Sigmoid colon (tissue), 7 donors: ENCODE measurements around the gene NME3. TPM values are rescaled to one million over a fixed set of nuclear protein-coding genes. Genes with fewer than 3 reads are reported as not detected.

Source experiments
- DNase-seq: peaks from one replicate; pipeline ENCODE4 v3.0.0-alpha.2; 2019
- H3K27ac ChIP-seq, 4 donors: fragments of 200-600 bp; sonication (generic); one replicate each; pipeline ENCODE4 v1.5.1; 2016 to 2019; ENCODE audit warnings: mild to moderate bottlenecking in 1 of 4
- H3K27me3 ChIP-seq, 3 donors: fragments of 200-600 bp; sonication (generic); one replicate each; pipeline ENCODE4 v1.5.1; 2019; ENCODE audit warnings: mild to moderate bottlenecking in 1 of 3
- H3K36me3 ChIP-seq, 4 donors: fragments of 200-600 bp; sonication (generic); one replicate each; pipeline ENCODE4 v1.5.1; 2016 to 2019
- H3K4me1 ChIP-seq, 4 donors: fragments of 200-600 bp; sonication (generic); one replicate each; pipeline ENCODE4 v1.5.1; 2017 to 2019
- H3K4me3 ChIP-seq, 4 donors: fragments of 200-600 bp; sonication (generic); one replicate each; pipeline ENCODE4 v1.5.1; 2017 to 2019; ENCODE audit warnings: mild to moderate bottlenecking in 2 of 4, moderate library complexity in 1 of 4
- H3K9me3 ChIP-seq, 4 donors: fragments of 200-600 bp in 3 of 4; sonication (generic) in 3 of 4; one replicate each; pipeline versions ENCODE4 v1.5.1 to v1.6.1; 2013 to 2019
- CTCF ChIP-seq, 4 experiments: fragments of 450-650 bp in 3 of 4; fragments of 200-600 bp in 1 of 4; IDR thresholded peaks; one replicate each; pipeline ENCODE4 v1.5.1; 2016 to 2019; ENCODE audit warnings: antibody characterized with exemption in 4 of 4, mild to moderate bottlenecking in 3 of 4, moderate library complexity in 2 of 4
- EP300 ChIP-seq, 4 donors: sonication (generic); formaldehyde crosslinking; IDR thresholded peaks; one replicate each; pipeline ENCODE4 v1.6.1; 2017; ENCODE audit warnings: antibody characterized with exemption in 4 of 4
- POLR2A ChIP-seq, 2 donors: fragments of 450-650 bp; IDR thresholded peaks; one replicate each; pipeline ENCODE4 v1.6.1; 2016; ENCODE audit warnings: antibody characterized with exemption in 2 of 2, mild to moderate bottlenecking in 2 of 2, moderate library complexity in 2 of 2
- POLR2AphosphoS5 ChIP-seq, 4 donors: sonication (generic); formaldehyde crosslinking; IDR thresholded peaks; one replicate each; pipeline ENCODE4 v1.6.1; 2017; ENCODE audit warnings: antibody characterized with exemption in 4 of 4
- WGBS, 2 donors: extraction: QIAGEN DNeasy Blood & Tissue Kit; methylation state at CpG; one replicate each; pipeline ENCODE4 v1.1.7; 2013; 5-methylcytosine and 5-hydroxymethylcytosine counted together
- intact Hi-C: fragments of 100-400 bp; cut with DNase I; formaldehyde crosslinking; loops from one replicate; pipeline ENCODE4 v1.15.1; 2023
- polyA plus RNA-seq, 3 donors: library from polyadenylated mRNA; stranded (reverse); fragments of 200-250 nt; gene quantifications; one replicate each; pipeline ENCODE4 v1.2.3, GENCODE V29; 2013
- total RNA-seq, 4 donors: library from RNA; depleted of rRNA; stranded (reverse); fragments of >200 nt; gene quantifications; one replicate each; pipeline ENCODE4 v1.1.0, GENCODE V29; 2016
- donor health status: healthy with polysubstance abuse.
- donor health status: Bipolar disorder and iron deficiency.
- donor health status: healthy.

Gene NME3
- total and polyA plus RNA-seq, 7 donors = 32.4 to 152 (median 87.8) TPM

GRCh38 chr16:1752853-1753252 is 18.5 kb downstream of the NME3 start:
- 96 to 97% methylated on average over 14 of the region's 14 CpGs for WGBS, 2 donors
- Histone ChIP-seq H3K4me1 (no peaks in the 10 kb centered on the region), H3K27me3 (no peaks in the 10 kb centered on the region), H3K4me3 (no peak overlapping the region), H3K9me3 (no peaks in the 10 kb centered on the region), H3K27ac (no peak overlapping the region), H3K36me3 (peaks cover 35 to 79% (median 47%) of the 10 kb centered on the region in 4 donors)
- no peak for DNase-seq
- TF ChIP-seq CTCF (IDR thresholded peaks at IDR 0.05) = no peak
- no peak for TF ChIP-seq POLR2AphosphoS5 (IDR thresholded peaks at IDR 0.05)
- TF ChIP-seq POLR2A (IDR thresholded peaks at IDR 0.05) = no peak
- no peak for TF ChIP-seq EP300 (IDR thresholded peaks at IDR 0.05)
- intact Hi-C loops = no loop called here

- H3K4me3 ChIP-seq = no peak overlapping the region
- no peak for TF ChIP-seq EP300 (IDR thresholded peaks at IDR 0.05)
- TF ChIP-seq POLR2A (IDR thresholded peaks at IDR 0.05) = no peak
- no peak for TF ChIP-seq POLR2AphosphoS5 (IDR thresholded peaks at IDR 0.05)
- no peak for TF ChIP-seq CTCF (IDR thresholded peaks at IDR 0.05)
- intact Hi-C loops = no loop called here
- 96% methylated on average over 16 of the region's 16 CpGs for WGBS, 2 donors
- DNase-seq = no peak
- H3K27ac ChIP-seq = no peak overlapping the region
- H3K4me1 ChIP-seq = no peaks in the 10 kb centered on the region
- no peaks in the 10 kb centered on the region for H3K9me3 ChIP-seq
- peaks cover 41 to 79% (median 55%) of the 10 kb centered on the region in 4 donors for H3K36me3 ChIP-seq
- H3K27me3 ChIP-seq = no peaks in the 10 kb centered on the region
Observed at GRCh38 chr16:1751946-1752345, 19.4 kb downstream of the NME3 start.

GRCh38 chr16:1749152-1750117 is 21.9 kb downstream of the NME3 start:
- H3K36me3 ChIP-seq = peaks cover 43 to 96% (median 59%) of the 10 kb centered on the region in 4 donors
- no peaks in the 10 kb centered on the region for H3K4me1 ChIP-seq
- DNase-seq = no peak
- no peak overlapping the region for H3K4me3 ChIP-seq
- TF ChIP-seq EP300 (IDR thresholded peaks at IDR 0.05) (no peak), POLR2A (IDR thresholded peaks at IDR 0.05) (no peak), CTCF (IDR thresholded peaks at IDR 0.05) (no peak), POLR2AphosphoS5 (IDR thresholded peaks at IDR 0.05) (no peak)
- 95 to 96% methylated on average over 29 of the region's 29 CpGs for WGBS, 2 donors
- no peak overlapping the region for H3K27ac ChIP-seq
- intact Hi-C loops = no loop called here
- no peaks in the 10 kb centered on the region for H3K27me3 ChIP-seq
- H3K9me3 ChIP-seq = no peaks in the 10 kb centered on the region

- Histone ChIP-seq H3K36me3 (peaks cover 52 to 99% (median 67%) of the 10 kb centered on the region in 4 donors), H3K27ac (no peak overlapping the region), H3K27me3 (no peaks in the 10 kb centered on the region), H3K4me3 (no peak overlapping the region), H3K9me3 (no peaks in the 10 kb centered on the region), H3K4me1 (no peaks in the 10 kb centered on the region)
- intact Hi-C loops = no loop called here
- 91 to 93% methylated on average over 11 of the region's 11 CpGs for WGBS, 2 donors
- DNase-seq = no peak
- TF ChIP-seq POLR2AphosphoS5 (IDR thresholded peaks at IDR 0.05) (no peak), CTCF (IDR thresholded peaks at IDR 0.05) (no peak), POLR2A (IDR thresholded peaks at IDR 0.05) (no peak), EP300 (IDR thresholded peaks at IDR 0.05) (no peak)
Observed at GRCh38 chr16:1747934-1748333, 23.4 kb downstream of the NME3 start.
